Panc1 (cell line): ENCODE results near the gene LHPP.

Experiments used
- CTCF ChIP-seq: fragments of 450-650 bp; IDR thresholded peaks from 2 replicates; pipeline ENCODE4 v1.5.1; 2017; ENCODE audit warnings: mild to moderate bottlenecking
- POLR2AphosphoS5 ChIP-seq: IDR thresholded peaks from 2 replicates; pipeline ENCODE4 v1.6.1; 2012; ENCODE audit warnings: mild to moderate bottlenecking, low read depth, low read length, moderate library complexity
- TF ChIP-seq, protein P1 (sequence below), 2 experiments: IDR thresholded peaks; 2 replicates each; pipeline ENCODE4 v1.6.1; 2011 to 2012; ENCODE audit warnings: low read depth in 2 of 2, control low read depth in 1 of 2, low read length in 1 of 2, mild to moderate bottlenecking in 1 of 2, moderate library complexity in 1 of 2; ENCODE audit not compliant: insufficient read depth in 1 of 2

- TF ChIP-seq CTCF, result no peak
- TF ChIP-seq, protein P1, sequence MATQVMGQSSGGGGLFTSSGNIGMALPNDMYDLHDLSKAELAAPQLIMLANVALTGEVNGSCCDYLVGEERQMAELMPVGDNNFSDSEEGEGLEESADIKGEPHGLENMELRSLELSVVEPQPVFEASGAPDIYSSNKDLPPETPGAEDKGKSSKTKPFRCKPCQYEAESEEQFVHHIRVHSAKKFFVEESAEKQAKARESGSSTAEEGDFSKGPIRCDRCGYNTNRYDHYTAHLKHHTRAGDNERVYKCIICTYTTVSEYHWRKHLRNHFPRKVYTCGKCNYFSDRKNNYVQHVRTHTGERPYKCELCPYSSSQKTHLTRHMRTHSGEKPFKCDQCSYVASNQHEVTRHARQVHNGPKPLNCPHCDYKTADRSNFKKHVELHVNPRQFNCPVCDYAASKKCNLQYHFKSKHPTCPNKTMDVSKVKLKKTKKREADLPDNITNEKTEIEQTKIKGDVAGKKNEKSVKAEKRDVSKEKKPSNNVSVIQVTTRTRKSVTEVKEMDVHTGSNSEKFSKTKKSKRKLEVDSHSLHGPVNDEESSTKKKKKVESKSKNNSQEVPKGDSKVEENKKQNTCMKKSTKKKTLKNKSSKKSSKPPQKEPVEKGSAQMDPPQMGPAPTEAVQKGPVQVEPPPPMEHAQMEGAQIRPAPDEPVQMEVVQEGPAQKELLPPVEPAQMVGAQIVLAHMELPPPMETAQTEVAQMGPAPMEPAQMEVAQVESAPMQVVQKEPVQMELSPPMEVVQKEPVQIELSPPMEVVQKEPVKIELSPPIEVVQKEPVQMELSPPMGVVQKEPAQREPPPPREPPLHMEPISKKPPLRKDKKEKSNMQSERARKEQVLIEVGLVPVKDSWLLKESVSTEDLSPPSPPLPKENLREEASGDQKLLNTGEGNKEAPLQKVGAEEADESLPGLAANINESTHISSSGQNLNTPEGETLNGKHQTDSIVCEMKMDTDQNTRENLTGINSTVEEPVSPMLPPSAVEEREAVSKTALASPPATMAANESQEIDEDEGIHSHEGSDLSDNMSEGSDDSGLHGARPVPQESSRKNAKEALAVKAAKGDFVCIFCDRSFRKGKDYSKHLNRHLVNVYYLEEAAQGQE (IDR thresholded peaks at IDR 0.05; ENCODE audit: insufficient read depth in 1 of 2, low read depth in 2 of 2, low read length in 1 of 2), result no peak
- no peak for TF ChIP-seq POLR2AphosphoS5
Observed at GRCh38 chr10:124660404-124661125, 198.9 kb downstream of the LHPP start.
